HG02884 (cell line): ENCODE data around the gene PI3.
"Not testable (repeated sequence)": the region's sequence is repeated elsewhere in the genome, so short reads cannot be mapped to it uniquely, and the experiment has no call there.

Experiments used
- ATAC-seq: cut with Tn5 transposase; IDR thresholded peaks from one replicate; pipeline ENCODE4 v1.9.1; 2021; ENCODE audit warnings: mild to moderate bottlenecking, moderate library complexity; ENCODE audit not compliant: unreplicated experiment

PI3 gene, protein sequence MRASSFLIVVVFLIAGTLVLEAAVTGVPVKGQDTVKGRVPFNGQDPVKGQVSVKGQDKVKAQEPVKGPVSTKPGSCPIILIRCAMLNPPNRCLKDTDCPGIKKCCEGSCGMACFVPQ

DNA sequence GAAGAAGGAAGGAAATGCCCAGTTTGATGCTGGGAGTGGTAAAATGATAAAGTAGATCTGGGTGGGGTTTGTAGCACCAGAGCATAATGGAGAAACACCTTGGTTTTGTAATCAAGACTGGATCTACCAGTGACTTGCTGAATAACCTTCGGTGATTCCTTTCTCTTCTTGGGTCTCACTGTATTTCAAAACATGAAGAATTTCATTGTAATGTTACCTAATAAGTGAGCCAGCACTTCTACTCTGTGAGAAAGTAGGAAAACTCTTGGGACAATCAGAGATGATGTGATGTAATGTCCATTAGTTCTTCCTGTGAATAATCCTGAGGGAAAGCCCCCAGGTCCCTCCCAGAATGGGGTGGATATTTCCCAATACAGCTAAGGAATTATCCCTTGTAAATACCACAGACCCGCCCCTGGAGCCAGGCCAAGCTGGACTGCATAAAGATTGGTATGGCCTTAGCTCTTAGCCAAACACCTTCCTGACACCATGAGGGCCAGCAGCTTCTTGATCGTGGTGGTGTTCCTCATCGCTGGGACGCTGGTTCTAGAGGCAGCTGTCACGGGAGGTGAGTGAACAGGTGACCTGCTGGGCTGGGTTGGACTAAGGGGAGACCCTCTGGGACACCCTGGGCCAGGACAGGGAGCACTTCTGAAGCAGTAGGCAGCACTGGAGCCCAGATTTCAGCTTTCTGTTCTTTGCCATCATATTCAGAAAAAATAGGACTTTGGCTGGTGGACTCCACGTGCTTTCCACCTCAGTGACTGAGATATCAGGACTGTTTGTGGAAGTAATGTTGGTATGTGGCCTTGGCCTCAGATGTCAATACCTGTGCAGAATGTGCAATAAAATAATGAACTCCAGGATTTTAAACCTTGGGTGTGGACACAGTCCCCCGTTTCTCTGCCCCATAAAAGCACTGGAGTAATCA is at the start of gene PI3:
Gene PI3 (plus strand): TSS at position 469 of the 931 bp plus-strand sequence. CDS start 21 bp downstream, at position 490.
- no peak for ATAC-seq

DNA sequence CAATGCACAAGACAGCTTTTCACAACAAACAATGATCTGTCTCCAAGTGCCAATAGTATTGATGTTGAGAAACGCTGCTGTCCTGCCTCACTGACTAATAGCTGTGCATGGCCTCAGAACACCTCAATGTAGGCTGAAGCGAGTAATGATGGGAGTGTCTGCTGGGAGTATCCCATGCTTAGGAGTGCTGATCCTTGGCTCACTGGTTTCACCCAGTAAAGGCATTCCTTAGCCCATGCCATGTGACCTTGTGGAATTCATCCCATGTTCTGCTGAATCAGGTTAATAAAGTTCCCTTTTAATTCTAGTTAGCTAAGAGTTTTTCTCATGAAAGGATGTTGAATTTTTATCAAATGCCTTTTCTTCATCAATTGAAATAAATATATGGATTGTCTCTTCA is 46.6 kb upstream of the PI3 start:
- ATAC-seq: no peak

DNA sequence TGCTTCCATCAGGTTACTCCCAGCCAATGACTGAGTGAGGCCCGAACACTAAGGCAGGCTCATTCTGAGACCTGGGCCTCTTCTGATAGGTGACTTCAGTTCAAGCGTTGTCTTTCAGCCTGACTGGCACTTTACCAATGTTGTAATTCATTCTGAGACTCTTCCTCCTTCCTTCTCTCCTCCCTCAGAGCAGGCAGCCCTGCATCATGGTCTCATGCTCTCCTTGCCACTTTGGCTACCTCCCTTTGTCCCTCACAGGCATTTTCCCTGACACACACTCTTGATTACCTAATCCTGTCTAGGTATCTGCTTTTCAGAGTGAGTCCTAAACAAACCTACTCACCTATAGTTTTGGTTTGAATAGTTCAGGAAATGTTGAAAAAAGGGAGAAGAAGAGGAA is 37.8 kb upstream of the PI3 start:
- no peak for ATAC-seq

DNA sequence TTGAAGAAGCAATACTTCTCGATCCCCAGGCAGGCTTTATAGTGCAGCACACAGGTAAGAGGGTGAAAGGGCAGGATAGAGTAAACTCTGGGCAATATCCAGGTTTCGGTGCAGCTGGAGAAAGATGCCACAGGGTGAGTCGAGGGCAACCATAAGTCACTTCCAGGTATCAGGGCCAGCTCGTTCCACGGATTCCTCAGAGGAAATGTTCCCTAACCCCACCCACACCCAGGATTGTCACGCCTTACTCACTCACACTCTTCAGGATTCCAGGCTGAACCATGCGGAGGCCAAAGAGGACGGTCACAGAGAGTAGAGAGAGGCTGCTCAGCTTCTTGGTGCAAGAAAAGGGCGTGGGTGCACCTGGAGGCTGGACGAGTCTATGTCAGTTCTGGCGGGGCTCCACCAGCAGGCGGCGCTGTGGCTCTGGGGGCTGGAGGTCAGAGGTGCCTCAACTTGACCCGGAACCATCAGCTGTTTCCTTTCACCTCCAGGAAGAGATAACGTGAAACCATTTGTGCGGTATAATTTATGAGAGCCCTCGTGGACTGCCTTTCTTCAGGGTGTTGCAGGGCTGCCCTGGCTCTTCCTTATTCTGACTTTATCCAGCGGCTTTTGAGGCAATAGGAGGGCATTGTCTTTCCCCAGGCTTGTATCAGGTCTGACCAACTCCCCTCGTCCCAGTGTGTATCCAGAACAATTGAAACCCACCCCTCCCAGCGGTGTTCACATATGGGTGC is 36.0 kb upstream of the PI3 start:
- no peak for ATAC-seq

DNA sequence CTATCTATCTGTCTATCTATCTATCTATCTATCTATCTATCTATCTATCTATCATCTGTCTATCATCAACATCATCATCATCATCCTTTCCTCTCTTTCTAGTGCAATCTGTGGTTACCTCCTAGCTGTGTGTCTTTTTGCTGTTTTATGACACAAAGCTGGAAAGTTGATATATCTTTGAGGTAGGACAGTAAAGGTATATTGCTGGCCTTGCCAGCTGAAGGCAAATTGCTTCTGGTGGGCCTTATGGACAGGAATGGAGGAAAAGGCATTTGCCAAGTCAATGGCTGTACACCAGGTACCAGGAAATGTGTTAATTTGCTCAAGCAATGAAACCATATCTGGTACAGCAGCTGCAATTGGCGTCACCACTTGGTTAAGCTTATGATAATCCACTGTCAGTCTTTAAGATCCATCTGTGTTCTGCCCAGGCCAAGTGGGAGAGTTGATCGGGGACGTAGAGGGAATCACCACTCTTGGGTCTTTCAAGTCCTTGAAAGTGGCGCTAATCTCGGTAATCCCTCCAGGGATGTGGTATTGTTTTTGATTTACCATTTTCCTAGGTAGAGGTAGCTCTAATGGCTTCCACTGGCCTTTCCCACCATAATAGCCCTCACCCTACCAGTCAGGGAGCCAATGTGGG is 34.8 kb upstream of the PI3 start:
- ATAC-seq: not testable (repeated sequence)

DNA sequence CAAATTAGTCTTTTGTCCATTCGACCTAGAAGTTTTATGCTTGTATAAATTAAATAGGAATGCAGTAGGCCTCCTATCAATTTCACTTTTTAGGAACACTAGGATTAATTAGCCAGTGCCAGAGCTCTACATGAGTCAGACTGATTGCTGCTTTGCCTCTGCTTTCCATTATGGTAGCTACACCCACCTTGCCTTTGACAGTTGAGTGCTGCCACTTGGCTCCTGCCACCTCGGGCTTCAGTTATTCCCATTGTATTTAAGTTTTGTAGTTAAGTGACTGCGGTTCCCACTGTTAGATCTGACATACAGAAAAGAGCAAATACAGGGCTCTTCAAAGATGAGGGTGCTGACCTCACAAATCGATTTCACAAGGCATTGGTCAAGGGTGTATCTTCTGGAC is 33.9 kb upstream of the PI3 start:
- ATAC-seq: no peak

DNA sequence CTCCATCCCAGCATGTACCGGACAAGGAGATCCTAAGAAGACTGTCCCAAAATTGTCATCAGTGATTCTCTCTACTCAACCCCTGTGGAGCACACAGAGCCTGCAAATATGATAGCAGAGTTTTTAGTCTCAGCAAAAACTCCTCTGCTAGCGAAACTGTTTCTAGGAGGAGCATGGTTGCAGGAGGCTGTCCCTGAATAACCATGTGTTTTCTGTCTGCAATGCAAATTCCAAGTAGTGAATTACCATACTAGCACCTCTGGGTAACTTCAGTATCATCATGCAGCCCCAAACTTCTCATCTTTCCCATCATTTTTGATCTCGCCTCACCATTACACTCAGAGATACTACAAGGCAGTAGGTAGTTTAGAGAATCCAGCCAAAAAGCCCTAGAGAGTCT is 25.6 kb upstream of the PI3 start:
- no peak for ATAC-seq

DNA sequence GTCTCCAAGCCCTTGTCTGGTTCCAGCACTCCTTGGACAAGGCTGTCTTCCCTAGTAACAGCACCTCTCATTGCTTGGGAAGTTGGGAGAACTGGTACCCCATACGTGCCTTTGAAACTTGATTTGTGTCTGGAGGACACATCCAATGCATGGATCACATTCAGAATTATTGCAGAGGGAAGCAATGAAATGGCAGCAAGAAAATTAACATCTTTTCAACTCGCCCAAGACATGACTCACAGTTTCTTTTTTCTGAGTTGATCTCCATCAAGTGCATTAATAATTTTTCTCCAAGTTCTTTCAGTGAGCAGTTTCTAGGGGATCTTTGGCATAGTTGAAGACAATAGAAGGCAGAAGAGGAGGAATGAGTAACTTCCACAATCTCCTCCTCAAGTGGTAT is 22.3 kb upstream of the PI3 start:
- ATAC-seq: no peak

DNA sequence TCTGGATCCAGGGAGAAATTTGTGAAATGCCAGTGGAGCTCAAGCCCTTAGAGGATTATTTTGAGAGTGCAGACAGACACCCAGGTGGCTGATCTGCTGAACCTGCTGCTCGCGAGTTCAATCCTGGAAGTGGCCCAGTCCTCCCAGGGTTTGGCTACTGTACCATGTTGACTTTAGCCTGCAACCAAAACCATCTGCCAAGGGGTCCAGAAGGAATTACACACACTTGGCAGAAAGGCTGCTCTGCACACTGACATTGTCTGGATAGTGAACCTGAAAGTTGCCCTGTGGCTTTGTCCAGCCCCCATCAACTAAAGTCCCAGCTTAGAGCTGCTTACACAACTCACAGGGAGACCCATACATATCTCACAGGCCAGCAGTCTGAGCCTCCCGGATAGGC is 21.6 kb upstream of the PI3 start:
- ATAC-seq: no peak

DNA sequence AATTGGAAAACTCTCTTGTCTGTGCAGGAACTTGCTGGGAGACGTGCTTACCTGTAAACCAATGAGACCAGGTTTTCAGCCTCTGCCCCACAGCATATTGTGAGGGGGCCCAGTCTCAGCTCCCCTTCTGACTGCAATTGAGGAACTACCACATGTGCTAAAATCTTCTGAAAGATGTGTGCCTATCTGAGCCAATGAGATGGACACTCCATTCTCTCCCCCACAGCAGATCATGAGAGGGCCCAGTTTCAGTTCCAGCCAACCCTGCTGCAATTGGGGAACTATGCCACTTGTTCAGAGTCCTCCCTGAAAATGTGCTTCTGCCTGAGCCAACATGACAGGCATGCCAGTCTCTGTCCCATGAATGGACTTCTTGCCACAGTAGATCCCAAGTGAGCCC is 20.9 kb upstream of the PI3 start:
- ATAC-seq: no peak

DNA sequence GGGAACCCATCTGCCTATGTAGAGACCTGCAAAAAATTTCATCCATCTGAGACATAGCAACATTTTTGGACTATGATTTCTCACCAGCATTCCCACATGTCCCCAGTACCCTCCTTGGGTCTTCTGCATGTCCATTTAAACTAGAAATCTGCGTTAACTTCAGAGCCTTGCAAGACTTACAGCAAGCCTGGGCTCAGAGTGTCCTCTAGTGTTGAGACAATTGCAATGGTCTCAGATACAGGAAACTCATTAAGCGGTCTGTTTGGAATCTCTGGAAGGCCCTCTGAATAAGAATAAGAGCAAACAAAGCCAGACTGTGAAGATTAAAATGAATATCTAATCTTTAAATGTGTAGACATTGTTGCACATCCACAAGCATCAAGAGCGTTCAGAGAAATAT is 20.5 kb upstream of the PI3 start:
- ATAC-seq: no peak

DNA sequence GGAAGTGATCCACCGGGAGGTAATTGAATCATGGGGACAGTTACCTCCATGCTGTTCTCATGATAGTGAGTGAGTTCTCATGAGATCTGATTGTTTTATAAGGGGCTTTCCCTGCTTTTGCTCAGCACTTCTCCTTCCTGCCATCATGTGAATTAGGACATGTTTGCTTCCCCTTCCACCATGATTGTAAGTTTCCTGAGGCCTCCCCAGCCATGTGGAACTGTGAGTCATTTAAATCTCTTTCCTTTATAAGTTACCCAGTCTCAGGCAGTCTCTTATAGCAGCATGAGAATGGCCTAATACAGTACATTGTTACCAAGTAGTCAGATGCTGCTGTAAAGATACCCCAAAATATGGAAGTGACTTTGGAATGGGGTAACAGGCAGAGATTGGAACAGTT is 19.9 kb upstream of the PI3 start:
- ATAC-seq: not testable (repeated sequence)

DNA sequence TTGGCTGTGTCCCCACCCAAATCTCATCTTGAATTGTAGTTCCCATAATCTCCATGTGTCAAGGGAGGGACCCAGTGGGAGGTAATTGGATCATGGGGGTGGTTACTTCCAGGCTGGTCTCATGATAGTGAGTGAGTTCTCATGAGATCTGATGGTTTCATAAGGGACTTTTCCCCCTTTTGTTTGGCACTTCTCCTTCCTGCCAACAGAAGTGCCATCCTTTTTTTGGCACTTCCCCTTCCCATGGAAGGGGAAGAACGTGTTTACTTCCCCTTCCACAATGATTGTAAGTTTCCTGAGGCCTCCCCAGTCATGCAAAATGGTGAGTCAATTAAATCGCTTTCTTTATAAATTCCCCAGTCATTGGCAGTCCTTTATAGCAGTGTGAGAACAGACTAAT is 18.0 kb upstream of the PI3 start:
- no peak for ATAC-seq

DNA sequence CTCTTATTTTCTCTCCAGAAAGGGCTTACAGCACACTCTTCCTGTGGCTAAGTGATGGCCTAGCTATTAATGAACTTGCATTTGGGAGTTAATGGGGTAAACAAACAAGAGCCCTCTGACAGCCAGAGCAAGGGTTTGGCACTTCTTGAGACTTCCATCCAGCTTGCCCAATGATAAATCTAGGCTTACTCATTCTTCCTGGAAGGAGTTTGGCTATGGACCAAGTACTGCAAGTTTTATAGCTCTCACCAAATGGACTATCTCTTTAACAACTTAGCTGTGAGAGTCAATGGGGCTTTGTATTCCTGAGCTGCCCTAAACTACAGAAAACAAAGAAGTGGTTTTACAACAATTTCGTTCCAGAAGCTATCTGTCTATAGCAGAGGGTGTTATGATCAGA is 16.7 kb upstream of the PI3 start:
- ATAC-seq: no peak

DNA sequence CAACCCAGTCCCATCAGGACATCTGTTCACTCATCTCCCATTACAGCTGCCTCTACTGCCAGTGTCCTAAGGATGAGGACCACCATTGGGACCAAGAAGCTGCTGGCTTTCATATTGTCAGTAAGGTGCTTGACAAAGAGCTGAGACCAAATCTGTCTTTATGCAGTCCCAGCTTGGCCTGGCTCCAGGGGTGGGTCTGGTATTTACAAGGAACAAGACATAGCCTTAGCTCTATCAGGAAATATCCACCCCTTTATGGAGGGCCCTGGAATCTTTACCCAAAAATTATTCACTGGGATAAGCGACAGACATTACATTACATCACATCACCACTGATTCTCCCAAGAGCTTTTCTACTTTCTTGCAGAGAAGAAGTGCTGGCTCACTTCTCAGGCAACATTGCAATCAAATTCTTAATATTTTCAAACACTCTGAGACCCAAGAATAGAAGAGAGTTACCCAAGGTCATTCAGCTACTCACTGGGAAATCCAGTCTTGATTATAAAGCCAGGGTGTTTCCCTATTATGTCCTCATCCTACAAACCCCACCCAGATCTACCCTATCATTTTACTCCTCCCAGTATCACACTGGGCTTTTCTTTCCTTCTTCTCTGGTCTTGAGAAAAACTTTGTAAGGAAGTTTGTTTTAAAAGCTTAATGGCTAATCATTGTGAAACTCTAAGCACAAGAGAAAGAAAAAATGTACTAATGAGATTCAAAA is 11.5 kb upstream of the PI3 start:
- ATAC-seq: no peak

DNA sequence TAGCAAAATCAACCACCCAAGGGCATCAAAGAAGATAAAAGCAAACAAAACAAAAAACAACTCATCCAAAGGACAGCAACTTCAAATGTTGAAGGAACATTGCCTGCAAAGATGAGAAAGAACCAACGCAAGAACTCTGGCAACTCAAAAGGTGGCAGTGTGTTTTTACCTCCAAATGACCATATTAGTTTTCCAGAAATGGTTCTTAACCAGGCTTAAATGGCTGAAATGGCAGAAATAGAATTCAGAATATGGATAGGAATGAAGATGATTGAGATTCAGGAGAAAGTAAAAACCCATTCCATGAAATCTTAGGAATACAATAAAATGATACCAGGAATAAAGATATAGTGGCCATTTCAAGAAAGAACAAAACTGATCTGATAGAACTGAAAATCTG is 9.8 kb upstream of the PI3 start:
- no peak for ATAC-seq

DNA sequence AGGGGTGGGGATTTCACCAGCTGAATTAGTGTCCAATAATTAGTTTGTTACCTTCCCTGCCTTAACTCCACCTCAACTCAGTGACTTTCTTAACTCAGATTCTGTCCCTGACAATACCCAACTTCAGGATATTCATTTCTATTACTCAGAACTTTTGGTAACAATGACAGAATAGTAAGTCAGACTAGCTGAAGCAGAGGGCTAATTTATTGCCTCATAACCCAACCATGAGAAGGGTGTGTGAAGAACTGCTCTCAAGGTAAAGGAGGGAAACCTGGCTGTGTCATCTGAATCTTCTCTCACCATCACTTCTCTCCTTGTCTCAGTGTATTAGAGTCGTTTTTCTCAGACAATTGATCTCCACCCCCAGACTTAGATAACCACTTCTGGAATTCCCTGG is 1.2 kb upstream of the PI3 start:
- ATAC-seq: no peak

DNA sequence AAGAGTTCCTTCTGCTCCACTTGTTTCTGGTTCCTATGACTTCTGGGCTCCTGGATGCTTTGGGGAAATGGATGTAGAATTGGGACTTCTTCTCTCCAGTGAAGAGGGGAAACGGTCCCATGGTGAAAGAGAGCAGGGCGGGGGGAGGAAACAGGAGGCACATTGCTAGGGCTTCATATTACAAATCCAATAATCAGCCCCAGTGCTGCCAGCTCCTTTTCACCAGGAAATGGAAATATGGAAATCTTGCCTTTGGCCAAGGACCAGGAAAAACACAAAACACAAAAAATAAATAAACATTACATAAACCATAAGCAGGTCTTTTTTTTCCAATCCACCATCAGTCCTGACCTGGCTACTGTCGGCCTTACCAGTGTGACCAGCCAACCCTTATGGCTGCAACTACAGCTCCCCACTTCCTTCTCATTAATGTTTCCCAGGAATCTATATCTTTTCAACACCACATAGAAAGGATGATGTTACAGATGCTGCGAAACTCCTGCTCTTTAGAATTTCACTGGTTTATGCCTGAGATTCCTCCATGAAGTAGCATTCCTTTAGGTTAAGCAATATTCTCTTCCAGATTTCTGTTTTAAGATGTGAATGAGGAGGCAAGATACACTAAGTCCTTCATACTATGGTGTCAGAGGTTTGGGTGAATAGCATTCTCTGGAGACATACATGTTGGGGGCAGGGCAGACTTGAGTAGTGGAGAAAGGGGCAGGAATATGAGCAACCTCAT is 2.0 kb downstream of the PI3 start:
- ATAC-seq: no peak

DNA sequence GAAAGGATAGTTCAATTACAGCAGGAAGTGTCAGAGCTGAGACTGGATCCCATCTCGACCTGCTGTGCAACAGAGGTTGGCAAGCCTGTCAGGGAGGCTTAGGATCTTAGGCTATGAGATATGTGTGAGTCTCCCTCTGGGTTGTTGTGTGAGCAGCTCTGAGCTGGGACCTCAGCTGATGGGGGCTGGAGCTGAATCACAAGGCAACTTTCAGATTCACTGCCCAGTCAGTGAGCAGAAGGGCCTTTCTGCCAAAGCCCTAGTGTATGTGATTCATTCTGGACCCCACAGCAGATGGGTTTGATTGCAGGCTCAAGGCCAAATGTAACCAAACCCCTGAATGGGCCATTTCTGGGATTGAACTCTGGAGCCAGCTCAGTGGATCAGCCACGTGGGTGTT is 4.5 kb downstream of the PI3 start:
- ATAC-seq: no peak

DNA sequence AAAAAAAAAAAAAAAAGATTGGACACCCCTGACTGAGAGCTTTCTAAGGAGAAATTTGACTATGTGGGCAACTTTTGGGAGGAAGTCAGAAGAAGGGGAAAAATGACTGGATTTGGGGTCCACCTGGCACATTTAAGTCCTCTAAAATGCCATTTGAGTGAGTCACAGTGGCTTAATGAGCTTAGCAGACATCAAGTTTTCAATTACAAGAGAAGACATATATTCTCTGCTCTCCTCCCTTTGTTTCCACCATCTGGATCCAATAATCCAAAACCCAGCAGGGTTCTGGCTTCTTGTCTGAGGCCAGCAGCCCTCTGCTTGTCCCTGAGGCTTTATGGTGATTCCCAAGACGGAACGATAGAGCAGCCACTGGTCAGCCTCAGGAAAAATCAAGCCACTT is 6.9 kb downstream of the PI3 start:
- no peak for ATAC-seq
